GM20000 (cell line): Measurements from ENCODE around the gene ASPA.

Source experiments
- DNase-seq: peaks from one replicate; pipeline ENCODE4 v3.0.0; 2012; ENCODE audit warnings: low spot score
- TF ChIP-seq, protein P1 (sequence below): IDR thresholded peaks from 2 replicates; pipeline ENCODE4 v1.5.1; 2012; ENCODE audit warnings: mild to moderate bottlenecking, control low read depth; ENCODE audit errors: extremely low read depth, missing control alignments

Gene ASPA

DNA sequence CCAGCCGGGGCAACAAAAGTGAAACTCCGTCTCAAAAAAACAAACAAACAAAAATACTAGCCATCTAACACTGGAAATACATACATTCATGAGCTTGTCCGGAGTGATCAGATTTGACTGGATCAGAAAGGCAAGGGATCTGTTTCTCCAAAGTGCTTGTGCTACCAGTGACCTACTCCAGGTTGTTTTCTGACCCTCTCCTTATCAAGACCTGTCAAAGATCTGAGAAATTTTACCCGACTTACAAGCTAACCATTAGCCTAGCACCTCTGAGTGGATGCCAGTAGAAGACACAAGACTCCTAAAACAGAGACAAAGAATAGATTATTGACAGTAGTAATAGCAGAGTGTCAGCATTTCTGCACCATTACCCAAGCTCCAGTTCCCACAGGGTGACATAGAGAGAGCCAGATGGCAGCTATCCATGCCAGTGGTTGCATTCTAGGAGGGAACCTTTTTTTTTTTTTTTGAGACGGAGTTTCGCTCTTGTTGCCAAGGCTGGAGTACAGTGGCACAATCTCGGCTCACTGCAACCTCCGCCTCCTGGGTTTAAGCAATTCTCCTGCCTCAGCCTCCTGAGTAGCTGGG lies 9.8 kb downstream of the ASPA start:
- no peak for DNase-seq
- TF ChIP-seq, protein P1, sequence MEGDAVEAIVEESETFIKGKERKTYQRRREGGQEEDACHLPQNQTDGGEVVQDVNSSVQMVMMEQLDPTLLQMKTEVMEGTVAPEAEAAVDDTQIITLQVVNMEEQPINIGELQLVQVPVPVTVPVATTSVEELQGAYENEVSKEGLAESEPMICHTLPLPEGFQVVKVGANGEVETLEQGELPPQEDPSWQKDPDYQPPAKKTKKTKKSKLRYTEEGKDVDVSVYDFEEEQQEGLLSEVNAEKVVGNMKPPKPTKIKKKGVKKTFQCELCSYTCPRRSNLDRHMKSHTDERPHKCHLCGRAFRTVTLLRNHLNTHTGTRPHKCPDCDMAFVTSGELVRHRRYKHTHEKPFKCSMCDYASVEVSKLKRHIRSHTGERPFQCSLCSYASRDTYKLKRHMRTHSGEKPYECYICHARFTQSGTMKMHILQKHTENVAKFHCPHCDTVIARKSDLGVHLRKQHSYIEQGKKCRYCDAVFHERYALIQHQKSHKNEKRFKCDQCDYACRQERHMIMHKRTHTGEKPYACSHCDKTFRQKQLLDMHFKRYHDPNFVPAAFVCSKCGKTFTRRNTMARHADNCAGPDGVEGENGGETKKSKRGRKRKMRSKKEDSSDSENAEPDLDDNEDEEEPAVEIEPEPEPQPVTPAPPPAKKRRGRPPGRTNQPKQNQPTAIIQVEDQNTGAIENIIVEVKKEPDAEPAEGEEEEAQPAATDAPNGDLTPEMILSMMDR = no peak

GRCh38 chr17:3497101-3497500 lies 21.3 kb downstream of the ASPA start:
- TF ChIP-seq, protein P1 = no peak
- DNase-seq = no peak

- DNase-seq = no peak
- TF ChIP-seq, protein P1 = no peak
Measured at GRCh38 chr17:3501344-3501743, 25.5 kb downstream of the ASPA start.

DNA sequence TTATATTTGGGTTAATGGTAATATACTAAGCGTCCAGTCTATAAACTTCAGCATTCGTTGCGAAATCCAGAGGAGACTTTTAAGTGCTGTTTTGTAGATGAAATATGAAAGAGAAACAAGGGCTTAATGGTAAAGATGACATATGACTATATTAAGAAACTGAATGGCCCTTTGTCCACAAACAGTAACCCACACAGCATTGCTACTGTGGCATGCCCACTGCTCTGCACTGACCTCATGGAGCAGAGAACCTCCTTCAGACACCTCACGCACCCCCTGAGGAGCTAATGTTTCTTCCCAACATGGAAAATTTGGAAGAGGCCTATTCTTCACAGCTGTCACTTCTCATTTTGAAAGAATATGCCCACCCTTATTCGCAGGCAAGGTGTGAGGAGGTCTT lies 26.7 kb downstream of the ASPA start:
- no peak for DNase-seq

GRCh38 chr17:3503285-3503684 lies 27.5 kb downstream of the ASPA start:
- TF ChIP-seq, protein P1 = no peak
- DNase-seq = no peak

More for the DNA sequence above, 26.7 kb downstream of the ASPA start:
- TF ChIP-seq, protein P1 = no peak

- TF ChIP-seq, protein P1 = no peak
- DNase-seq = no peak
Measured at GRCh38 chr17:3505008-3505407, 29.2 kb downstream of the ASPA start.

DNA sequence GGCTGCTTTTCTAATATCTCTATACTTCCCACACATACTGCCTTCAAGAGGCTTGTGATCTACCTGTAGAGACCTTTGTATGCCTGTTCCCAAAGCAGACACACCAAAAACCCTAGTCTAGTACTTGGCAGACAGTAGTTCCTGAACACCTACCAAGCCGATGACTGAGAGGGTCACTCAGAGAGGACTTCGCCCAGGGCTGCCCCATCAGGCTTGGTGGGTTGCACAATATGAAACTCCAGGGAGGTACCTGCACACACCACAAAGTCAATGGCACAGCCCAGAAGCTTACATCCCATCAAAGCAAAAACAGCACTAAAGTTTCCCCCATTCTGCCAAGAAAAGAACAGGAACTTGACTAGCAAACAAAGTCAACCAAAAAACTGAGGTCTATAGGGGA lies 30.3 kb downstream of the ASPA start:
- TF ChIP-seq, protein P1 = no peak
- no peak for DNase-seq
